HepG2 (cell line): Measurements from ENCODE around the gene INHA. TPM values are rescaled to one million over a fixed set of nuclear protein-coding genes. Genes with fewer than 3 reads are reported as not detected.

Source experiments
- EHMT2 ChIP-seq: fragments of 200-600 bp; sonication (generic); IDR thresholded peaks from 2 replicates; pipeline ENCODE4 v1.7.0; 2017; ENCODE audit warnings: antibody characterized with exemption, low read depth, low read length, borderline replicate concordance
- MXD4 ChIP-seq: IDR thresholded peaks from 2 replicates; pipeline ENCODE4 v1.6.1; 2016; ENCODE audit warnings: mild to moderate bottlenecking, missing biosample characterization, missing genetic modification reagents
- PRMT3 ChIP-seq: sonication (generic); formaldehyde crosslinking; IDR thresholded peaks from 2 replicates; pipeline ENCODE4 v1.8.1; 2022; ENCODE audit warnings: low read depth, mild to moderate bottlenecking, moderate library complexity, missing genetic modification reagents, borderline replicate concordance
- RARA ChIP-seq: IDR thresholded peaks from 2 replicates; pipeline ENCODE4 v1.6.1; 2016; ENCODE audit warnings: missing genetic modification reagents, missing compliant biosample characterization
- TRIM22 ChIP-seq: fragments of 450-650 bp; IDR thresholded peaks from 2 replicates; pipeline ENCODE4 v1.6.1; 2017
- YY1 ChIP-seq: IDR thresholded peaks from 2 replicates; pipeline ENCODE4 v1.6.1; 2011; ENCODE audit warnings: low read length, low read depth, moderate library complexity, mild to moderate bottlenecking; ENCODE audit not compliant: insufficient read depth, insufficient replicate concordance
- ZFP36L1 ChIP-seq: sonication (generic); formaldehyde crosslinking; IDR thresholded peaks from 2 replicates; pipeline ENCODE4 v1.8.0; 2022; ENCODE audit warnings: mild to moderate bottlenecking, missing genetic modification reagents, moderate library complexity
- ZKSCAN1 ChIP-seq: fragments of 150-350 bp; IDR thresholded peaks from 2 replicates; pipeline ENCODE4 v1.6.1; 2014; ENCODE audit warnings: low read length
- ZNF567 ChIP-seq: sonication (generic); formaldehyde crosslinking; IDR thresholded peaks from 2 replicates; pipeline ENCODE4 v1.8.1; 2023; ENCODE audit warnings: mild to moderate bottlenecking, missing genetic modification reagents, borderline replicate concordance
- ZNF616 ChIP-seq: sonication (generic); formaldehyde crosslinking; IDR thresholded peaks from 2 replicates; pipeline ENCODE4 v1.5.0; 2020; ENCODE audit warnings: low read depth, mild to moderate bottlenecking, missing genetic modification reagents
- ZNF724P ChIP-seq: sonication (generic); formaldehyde crosslinking; IDR thresholded peaks from 2 replicates; pipeline ENCODE4 v1.8.0; 2022; ENCODE audit warnings: missing genetic modification reagents, borderline replicate concordance
- polyA plus RNA-seq, 8 experiments: library from polyadenylated mRNA; depleted of rRNA in 3 of 8; stranded (reverse) in 7 of 8; unstranded in 1 of 8; fragments of >200 nt; fragmentation: Illumina TruSeq in 4 of 8; extraction: Trizol in 4 of 8; gene quantifications; 2 replicates each; pipeline versions ENCODE4 v1.2.1 to v1.2.3, GENCODE V29; 2011 to 2016; ENCODE audit warnings: low read depth in 4 of 8, missing spikeins in 1 of 8, mixed read lengths in 1 of 8; ENCODE audit not compliant: insufficient read depth in 1 of 8
- total RNA-seq, 5 experiments: library from RNA; depleted of rRNA; stranded (reverse); fragments of >200 nt; fragmentation: Illumina TruSeq; extraction: Trizol; gene quantifications; 2 replicates each; pipeline ENCODE4 v1.2.3, GENCODE V29; 2016; ENCODE audit warnings: low read depth in 1 of 5
- TF ChIP-seq, protein P1 (sequence below): sonication (generic); formaldehyde crosslinking; IDR thresholded peaks from 2 replicates; pipeline ENCODE4 v1.5.0; 2020; ENCODE audit warnings: mild to moderate bottlenecking, missing genetic modification reagents
- TF ChIP-seq, protein P2 (sequence below): sonication (generic); formaldehyde crosslinking; IDR thresholded peaks from 2 replicates; pipeline ENCODE4 v1.5.0; 2020; ENCODE audit warnings: mild to moderate bottlenecking, missing genetic modification reagents, borderline replicate concordance
- TF ChIP-seq, protein P3 (sequence below): sonication (generic); formaldehyde crosslinking; IDR thresholded peaks from 2 replicates; pipeline ENCODE4 v1.5.0; 2020; ENCODE audit warnings: missing genetic modification reagents
- TF ChIP-seq, protein P4 (sequence below): IDR thresholded peaks from 2 replicates; pipeline ENCODE4 v1.6.1; 2016; ENCODE audit warnings: low read depth
- TF ChIP-seq, protein P5 (sequence below): sonication (generic); formaldehyde crosslinking; IDR thresholded peaks from 2 replicates; pipeline ENCODE4 v1.4.0; 2020; ENCODE audit warnings: missing genetic modification reagents, low read depth, mild to moderate bottlenecking, borderline replicate concordance

Gene INHA
- total and polyA plus RNA-seq, 2 of the 13 experiments (the other 11 are each of a cell fraction or from before 2014, with no cell fraction given) = 4.1 to 15.2 TPM

DNA sequence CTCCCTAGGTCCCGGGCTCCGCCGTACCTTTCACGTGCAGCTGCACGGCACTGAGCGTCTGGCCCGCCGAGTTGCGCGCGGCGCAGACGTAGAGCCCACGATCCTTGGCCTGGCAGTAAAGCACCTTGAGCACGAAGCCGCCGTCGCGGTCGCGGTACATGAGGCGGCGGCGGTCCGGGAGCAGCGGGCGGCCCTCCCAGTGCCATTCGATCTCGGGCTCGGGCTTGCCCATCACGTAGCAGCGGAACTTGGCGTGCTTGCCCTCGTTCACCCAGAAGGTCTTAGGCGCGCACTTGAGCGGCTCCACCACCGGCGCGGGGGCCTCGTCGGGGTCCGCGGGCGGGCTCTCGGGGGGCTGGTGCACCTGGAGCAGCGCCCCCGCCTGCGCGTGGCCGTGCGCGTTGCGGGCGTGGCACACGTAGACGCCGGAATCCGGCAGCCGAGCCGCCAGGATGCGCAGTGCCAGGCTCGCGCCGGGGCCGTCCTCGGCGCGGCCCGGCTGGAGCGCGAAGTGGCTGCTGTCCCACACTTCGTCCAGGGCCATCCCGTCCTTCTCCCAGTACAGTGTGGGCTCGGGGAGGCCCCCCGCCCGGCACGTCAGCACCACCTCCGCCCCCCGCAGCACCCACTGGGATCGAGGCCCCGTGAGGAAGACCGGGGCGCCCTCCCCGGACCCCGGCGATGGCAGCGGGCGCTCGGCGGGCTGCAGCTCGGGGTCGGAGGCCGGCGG, 1.8 kb upstream of the INHA start (continued):
- TF ChIP-seq, protein P1, sequence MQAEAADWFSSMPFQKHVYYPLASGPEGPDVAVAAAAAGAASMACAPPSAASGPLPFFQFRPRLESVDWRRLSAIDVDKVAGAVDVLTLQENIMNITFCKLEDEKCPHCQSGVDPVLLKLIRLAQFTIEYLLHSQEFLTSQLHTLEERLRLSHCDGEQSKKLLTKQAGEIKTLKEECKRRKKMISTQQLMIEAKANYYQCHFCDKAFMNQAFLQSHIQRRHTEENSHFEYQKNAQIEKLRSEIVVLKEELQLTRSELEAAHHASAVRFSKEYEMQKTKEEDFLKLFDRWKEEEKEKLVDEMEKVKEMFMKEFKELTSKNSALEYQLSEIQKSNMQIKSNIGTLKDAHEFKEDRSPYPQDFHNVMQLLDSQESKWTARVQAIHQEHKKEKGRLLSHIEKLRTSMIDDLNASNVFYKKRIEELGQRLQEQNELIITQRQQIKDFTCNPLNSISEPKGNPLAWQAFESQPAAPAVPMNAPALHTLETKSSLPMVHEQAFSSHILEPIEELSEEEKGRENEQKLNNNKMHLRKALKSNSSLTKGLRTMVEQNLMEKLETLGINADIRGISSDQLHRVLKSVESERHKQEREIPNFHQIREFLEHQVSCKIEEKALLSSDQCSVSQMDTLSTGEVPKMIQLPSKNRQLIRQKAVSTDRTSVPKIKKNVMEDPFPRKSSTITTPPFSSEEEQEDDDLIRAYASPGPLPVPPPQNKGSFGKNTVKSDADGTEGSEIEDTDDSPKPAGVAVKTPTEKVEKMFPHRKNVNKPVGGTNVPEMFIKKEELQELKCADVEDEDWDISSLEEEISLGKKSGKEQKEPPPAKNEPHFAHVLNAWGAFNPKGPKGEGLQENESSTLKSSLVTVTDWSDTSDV = no peak
- TF ChIP-seq, protein P2, sequence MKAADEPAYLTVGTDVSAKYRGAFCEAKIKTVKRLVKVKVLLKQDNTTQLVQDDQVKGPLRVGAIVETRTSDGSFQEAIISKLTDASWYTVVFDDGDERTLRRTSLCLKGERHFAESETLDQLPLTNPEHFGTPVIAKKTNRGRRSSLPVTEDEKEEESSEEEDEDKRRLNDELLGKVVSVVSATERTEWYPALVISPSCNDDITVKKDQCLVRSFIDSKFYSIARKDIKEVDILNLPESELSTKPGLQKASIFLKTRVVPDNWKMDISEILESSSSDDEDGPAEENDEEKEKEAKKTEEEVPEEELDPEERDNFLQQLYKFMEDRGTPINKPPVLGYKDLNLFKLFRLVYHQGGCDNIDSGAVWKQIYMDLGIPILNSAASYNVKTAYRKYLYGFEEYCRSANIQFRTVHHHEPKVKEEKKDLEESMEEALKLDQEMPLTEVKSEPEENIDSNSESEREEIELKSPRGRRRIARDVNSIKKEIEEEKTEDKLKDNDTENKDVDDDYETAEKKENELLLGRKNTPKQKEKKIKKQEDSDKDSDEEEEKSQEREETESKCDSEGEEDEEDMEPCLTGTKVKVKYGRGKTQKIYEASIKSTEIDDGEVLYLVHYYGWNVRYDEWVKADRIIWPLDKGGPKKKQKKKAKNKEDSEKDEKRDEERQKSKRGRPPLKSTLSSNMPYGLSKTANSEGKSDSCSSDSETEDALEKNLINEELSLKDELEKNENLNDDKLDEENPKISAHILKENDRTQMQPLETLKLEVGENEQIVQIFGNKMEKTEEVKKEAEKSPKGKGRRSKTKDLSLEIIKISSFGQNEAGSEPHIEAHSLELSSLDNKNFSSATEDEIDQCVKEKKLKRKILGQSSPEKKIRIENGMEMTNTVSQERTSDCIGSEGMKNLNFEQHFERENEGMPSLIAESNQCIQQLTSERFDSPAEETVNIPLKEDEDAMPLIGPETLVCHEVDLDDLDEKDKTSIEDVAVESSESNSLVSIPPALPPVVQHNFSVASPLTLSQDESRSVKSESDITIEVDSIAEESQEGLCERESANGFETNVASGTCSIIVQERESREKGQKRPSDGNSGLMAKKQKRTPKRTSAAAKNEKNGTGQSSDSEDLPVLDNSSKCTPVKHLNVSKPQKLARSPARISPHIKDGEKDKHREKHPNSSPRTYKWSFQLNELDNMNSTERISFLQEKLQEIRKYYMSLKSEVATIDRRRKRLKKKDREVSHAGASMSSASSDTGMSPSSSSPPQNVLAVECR (CRISPR knock-in tag) = 0 out of 2 replicates have a peak, but pooled peaks have one; percentile 31
- TF ChIP-seq TRIM22 (no peak), PRMT3 (CRISPR knock-in tag) (0 out of 2 replicates have a peak, but pooled peaks have one; percentile 71), ZNF616 (no peak), ZNF567 (CRISPR knock-in tag) (no peak), ZNF724P (CRISPR knock-in tag) (no peak), RARA (no peak), YY1 (no peak), ZFP36L1 (CRISPR knock-in tag) (no peak), MXD4 (CRISPR knock-in tag) (peak; percentile 45; the same call in 1 of the 2 replicates), ZKSCAN1 (no peak), EHMT2 (no peak)
- TF ChIP-seq, protein P3, sequence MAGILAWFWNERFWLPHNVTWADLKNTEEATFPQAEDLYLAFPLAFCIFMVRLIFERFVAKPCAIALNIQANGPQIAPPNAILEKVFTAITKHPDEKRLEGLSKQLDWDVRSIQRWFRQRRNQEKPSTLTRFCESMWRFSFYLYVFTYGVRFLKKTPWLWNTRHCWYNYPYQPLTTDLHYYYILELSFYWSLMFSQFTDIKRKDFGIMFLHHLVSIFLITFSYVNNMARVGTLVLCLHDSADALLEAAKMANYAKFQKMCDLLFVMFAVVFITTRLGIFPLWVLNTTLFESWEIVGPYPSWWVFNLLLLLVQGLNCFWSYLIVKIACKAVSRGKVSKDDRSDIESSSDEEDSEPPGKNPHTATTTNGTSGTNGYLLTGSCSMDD (CRISPR knock-in tag) = no peak
- TF ChIP-seq, protein P4, sequence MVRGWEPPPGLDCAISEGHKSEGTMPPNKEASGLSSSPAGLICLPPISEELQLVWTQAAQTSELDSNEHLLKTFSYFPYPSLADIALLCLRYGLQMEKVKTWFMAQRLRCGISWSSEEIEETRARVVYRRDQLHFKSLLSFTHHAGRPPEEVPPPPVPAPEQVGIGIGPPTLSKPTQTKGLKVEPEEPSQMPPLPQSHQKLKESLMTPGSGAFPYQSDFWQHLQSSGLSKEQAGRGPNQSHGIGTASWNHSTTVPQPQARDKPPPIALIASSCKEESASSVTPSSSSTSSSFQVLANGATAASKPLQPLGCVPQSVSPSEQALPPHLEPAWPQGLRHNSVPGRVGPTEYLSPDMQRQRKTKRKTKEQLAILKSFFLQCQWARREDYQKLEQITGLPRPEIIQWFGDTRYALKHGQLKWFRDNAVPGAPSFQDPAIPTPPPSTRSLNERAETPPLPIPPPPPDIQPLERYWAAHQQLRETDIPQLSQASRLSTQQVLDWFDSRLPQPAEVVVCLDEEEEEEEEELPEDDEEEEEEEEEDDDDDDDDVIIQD = no peak
- TF ChIP-seq, protein P5, sequence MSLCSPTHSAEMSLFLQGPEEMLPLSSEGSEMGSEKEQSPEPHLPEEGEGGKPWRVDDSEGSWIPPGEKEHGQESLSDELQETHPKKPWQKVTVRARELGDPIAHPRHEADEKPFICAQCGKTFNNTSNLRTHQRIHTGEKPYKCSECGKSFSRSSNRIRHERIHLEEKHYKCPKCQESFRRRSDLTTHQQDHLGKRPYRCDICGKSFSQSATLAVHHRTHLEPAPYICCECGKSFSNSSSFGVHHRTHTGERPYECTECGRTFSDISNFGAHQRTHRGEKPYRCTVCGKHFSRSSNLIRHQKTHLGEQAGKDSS (CRISPR knock-in tag) = no peak
